ENCODE results near the gene UCN3.
"Not testable (repeated sequence)": the region's sequence is repeated elsewhere in the genome, so short reads cannot be mapped to it uniquely, and the experiment has no call there.

The UCN3 gene

DNA sequence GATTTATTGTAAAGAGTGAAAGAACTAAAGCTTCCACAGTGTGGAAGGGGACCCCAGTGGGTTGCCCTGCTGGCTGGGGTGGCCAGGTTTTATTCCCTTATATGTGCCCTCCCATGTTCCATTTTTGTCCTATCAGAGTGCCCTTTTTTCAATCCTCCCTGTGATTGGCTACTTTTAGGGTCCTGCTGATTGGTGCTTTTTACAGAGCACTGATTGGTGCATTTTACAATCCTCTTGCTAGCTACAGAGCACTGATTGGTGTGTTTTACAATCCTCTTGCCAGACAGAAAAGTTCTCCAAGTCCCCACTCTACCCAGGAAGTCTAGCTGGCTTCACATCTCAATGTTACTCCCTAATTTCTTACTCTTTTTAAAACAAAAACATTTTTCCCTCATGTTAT, 46.0 kb downstream of the UCN3 start:
- not testable (repeated sequence) for DNase-seq

DNA sequence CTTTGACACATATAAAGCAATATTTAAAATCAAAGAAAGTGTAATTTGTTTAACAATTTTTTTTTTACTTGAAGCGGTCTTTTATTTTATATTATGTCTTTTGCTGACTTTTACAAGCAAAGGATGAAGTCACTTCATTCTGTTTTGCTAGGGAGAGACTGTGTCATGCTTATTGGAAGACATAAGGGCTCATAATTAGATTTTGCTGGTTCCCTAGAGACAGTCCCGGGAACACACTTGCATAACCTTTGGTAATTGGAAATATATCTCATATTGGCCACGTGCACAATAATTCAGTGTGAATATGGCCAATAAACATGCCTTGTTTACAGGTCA, 47.1 kb downstream of the UCN3 start:
- no peak for DNase-seq

DNA sequence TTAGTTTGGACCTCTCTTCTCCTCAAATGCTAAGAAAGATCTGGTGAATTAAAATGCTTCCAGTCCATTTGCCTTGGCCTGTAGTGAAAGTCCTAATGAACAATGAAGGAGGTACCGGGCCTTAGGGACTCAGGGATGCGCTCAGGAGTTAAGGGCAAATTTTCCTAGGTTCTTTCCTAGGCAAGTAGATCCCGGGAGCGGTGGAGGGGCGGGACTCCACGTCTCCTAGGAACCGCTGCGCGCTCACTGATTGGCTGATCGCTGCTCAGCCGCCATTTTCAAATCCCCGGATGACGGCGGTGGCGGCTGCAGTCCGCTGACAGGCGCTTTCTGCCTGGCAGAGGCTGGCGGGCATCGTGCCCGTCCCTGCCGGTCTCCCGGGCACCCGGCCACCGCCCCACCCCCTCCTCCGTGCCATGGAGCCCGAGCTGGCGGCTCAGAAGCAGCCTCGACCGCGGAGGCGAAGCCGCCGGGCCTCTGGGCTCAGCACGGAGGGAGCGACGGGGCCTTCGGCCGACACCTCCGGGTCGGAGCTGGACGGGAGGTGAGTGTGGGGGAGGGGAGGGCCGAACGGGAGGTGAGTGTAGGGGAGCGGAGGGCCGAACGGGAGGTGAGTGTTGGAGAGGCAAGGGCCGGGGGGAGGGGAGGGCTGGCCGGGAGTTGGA, 47.6 kb downstream of the UCN3 start, which contains the start of gene NET1:
NET1 (plus strand) TSS at position 281 of the 665 bp plus-strand sequence; CDS start at position 417, 136 bp downstream.
- peak; percentile 87 for DNase-seq

DNA sequence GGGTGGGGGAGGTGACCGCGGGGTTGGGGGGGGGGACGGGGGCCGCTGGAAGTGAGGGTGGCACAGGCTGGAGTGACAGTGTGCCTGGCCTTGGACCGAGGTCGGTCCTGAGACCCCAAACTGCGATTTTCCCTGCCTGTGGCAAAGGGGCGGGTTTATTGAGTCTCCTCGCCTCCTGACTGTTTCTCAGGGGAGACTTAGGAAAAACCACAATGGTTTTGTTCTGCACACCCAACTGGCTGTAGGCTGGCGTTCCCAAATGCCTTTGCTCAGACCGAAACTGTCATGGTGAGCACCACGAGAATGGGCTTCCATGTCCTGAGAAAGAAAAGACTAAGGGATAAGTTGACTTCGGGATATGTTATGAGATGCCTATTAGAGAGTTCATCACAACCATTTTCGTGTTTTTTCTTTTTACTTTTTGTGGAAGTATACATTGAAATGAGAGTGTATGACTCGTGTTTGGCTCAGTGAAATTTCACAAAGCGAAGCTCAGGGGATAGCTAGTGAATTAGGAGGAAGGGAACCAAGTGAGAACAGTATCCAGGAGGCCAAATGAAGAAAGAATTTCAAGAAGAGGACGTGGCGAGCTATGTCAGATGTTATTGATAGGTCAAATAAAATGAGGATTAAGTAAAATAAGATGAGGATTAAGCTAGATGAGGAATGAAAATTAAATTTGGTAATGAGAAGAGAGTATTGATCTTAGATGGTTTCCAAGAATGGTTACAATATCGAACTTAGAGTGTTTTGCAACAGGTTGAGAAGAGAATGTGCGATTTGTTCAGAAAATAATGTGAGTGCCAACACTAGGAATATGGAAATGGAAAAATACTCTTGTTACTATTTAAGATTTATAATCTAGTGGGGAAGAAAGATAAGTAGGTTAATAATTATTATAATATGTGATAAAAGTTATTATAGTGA, 48.5 kb downstream of the UCN3 start:
- DNase-seq: no peak

DNA sequence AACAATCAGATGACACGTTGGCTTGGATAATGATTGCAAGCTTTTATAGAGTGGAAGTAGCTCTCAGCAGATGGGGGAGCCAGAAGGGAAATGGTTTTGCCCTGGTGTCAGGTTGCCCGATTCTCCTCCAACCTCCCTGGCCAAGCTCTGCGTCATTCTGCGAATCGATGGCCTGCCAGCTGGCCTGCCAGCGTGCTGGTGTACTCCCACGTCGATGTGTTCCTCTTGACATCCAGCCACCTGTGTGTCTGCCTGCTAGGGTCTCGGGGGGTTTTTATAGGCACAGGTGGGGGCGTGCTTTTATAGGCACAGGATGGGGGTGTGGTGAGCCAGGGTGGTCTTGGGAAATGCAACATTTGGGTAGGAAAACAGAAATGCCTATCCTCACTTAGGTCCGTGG, 52.2 kb downstream of the UCN3 start:
- DNase-seq: no peak

DNA sequence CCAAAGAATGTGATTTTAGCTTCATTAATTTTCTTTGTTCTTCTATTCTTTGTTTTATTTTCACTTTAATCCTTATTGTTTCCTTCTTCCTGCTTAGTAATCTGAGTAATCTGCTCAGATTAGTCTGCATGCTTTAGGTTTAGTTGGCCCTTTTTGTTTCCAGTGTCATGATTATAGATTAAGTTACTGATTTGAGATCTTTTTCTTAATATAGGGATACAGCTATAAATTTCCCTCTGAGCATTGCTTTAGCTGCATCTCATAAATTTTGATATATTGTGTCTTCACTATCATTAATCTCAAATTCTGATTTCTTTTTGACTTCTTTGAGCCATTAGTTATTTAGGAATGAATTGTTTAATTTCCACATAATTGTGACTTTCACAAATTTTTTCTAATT, 53.8 kb downstream of the UCN3 start:
- DNase-seq: no peak

DNA sequence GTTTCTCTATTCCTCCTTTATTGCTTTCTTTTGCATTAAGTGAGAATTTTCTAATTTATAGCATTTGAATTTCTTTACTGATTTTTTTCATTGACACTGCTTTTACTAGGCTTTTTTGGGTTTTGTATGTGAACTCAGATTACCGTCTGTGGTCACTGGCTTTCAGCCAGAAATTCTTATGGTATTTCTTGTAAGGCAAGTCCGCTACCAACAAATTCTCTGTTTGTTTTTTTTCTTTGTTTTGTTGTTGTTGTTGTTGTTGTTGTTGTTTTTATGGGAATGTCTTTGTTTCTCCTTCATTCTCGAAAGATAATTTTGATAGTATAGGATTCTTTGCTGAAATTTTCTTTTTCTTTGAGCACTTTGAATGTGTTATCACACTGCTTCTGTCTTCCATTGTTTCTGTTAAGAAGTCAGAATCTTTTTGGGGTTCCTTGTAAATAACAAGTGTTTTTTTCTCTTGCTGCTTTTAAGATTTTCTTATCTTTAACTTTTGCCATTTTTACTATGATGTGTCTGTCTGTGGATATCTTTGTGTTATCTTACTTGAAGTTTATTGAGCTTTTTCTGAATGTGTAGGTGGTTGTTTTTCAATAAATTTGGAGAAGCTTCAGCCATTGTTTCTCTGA, 54.8 kb downstream of the UCN3 start:
- no peak for DNase-seq

DNA sequence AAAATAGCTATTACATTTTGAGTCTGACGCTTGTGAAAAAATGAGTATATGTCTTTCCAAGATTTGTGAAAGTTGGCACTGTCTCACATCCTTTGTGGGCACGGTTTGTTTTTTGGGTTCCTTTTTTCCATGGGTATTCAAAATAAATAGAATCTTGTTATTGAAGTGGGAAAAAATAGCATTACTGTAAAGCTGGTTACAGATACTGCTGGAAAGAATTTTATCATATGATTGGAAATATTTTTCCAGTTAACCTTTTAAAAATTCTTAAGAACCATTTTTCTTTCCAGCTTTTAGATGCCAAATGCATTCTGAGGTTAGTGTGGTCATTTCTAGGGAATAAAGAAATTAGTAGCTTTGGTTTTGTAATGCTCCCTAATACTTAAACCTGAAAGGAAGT, 59.0 kb downstream of the UCN3 start:
- no peak for DNase-seq
